CD14-positive monocyte (primary cell): ENCODE results near the gene TMEM51. TPM values are rescaled to one million over a fixed set of nuclear protein-coding genes. Genes with fewer than 3 reads are reported as not detected.

Source experiments
- DNase-seq, 3 donors: peaks; one replicate each; pipeline ENCODE4 v3.0.0-alpha.2; 2011 to 2022
- H2AFZ ChIP-seq: 2 replicates; pipeline ENCODE4 v1.6.0; 2012; ENCODE audit warnings: mild to moderate bottlenecking, low read depth, low read length, inconsistent platforms; ENCODE audit not compliant: insufficient read depth, poor library complexity, severe bottlenecking
- H3K27ac ChIP-seq, 2 donors: 1 replicate in 1 of 2; 2 replicates in 1 of 2; pipeline ENCODE4 v1.5.1; 2012 to 2013; ENCODE audit warnings: low read length in 2 of 2, control low read depth in 1 of 2, inconsistent platforms in 1 of 2, low read depth in 1 of 2, mild to moderate bottlenecking in 1 of 2
- H3K27me3 ChIP-seq, 2 donors: one replicate each; pipeline versions ENCODE4 v1.6.0 to v1.6.1; 2011 to 2013; ENCODE audit warnings: low read length in 2 of 2; ENCODE audit not compliant: control insufficient read depth in 2 of 2, insufficient read depth in 2 of 2
- H3K36me3 ChIP-seq, 2 donors: replicated peaks in 1 of 2; 1 replicate in 1 of 2; 2 replicates in 1 of 2; pipeline versions ENCODE4 v1.5.1 to v1.6.1; 2012 to 2013; ENCODE audit warnings: low read length in 2 of 2, control low read depth in 1 of 2, inconsistent platforms in 1 of 2, mild to moderate bottlenecking in 1 of 2; ENCODE audit not compliant: insufficient read depth in 2 of 2, control insufficient read depth in 1 of 2
- H3K4me1 ChIP-seq, 2 donors: 1 replicate in 1 of 2; 2 replicates in 1 of 2; pipeline versions ENCODE4 v1.5.1 to v1.6.1; 2012 to 2013; ENCODE audit warnings: low read length in 2 of 2, control low read depth in 1 of 2, inconsistent platforms in 1 of 2, mild to moderate bottlenecking in 1 of 2, moderate library complexity in 1 of 2; ENCODE audit not compliant: insufficient read depth in 2 of 2, control insufficient read depth in 1 of 2
- H3K4me2 ChIP-seq: replicated peaks from 2 replicates; pipeline ENCODE3; 2012; ENCODE audit warnings: low read length, moderate library complexity, mild to moderate bottlenecking; ENCODE audit not compliant: poor library complexity, severe bottlenecking; ENCODE audit errors: extremely low read depth
- H3K4me3 ChIP-seq, 3 experiments: fragments of 200-600 bp in 1 of 3; sonication (generic) in 1 of 3; replicated peaks in 1 of 3; 1 replicate in 2 of 3; 2 replicates in 1 of 3; pipeline ENCODE4 v1.5.1; 2011 to 2013; ENCODE audit warnings: low read length in 3 of 3, mild to moderate bottlenecking in 3 of 3, control low read depth in 2 of 3, low read depth in 2 of 3, inconsistent platforms in 1 of 3, moderate library complexity in 1 of 3
- H3K79me2 ChIP-seq: 2 replicates; pipeline ENCODE4 v1.6.0; 2012; ENCODE audit warnings: mild to moderate bottlenecking, control low read depth, inconsistent platforms, low read length, moderate library complexity; ENCODE audit not compliant: insufficient read depth
- H3K9ac ChIP-seq: 2 replicates; pipeline ENCODE4 v1.6.0; 2017; ENCODE audit warnings: low read length, mild to moderate bottlenecking; ENCODE audit not compliant: insufficient read depth, poor library complexity, severe bottlenecking
- H3K9me3 ChIP-seq, 2 donors: replicated peaks in 1 of 2; 1 replicate in 1 of 2; 2 replicates in 1 of 2; pipeline versions ENCODE4 v1.5.1 to v1.6.1; 2012 to 2013; ENCODE audit warnings: low read length in 2 of 2, control low read depth in 1 of 2; ENCODE audit not compliant: control insufficient read depth in 1 of 2, insufficient read depth in 1 of 2
- H4K20me1 ChIP-seq: 2 replicates; pipeline ENCODE4 v1.6.0; 2012; ENCODE audit warnings: mild to moderate bottlenecking, low read length, control low read depth, moderate library complexity; ENCODE audit not compliant: insufficient read depth
- H3K27ac Mint-ChIP-seq, 7 donors: one replicate each; pipeline ENCODE4 v1.8.0; 2020; ENCODE audit warnings: mild to moderate bottlenecking in 7 of 7, mixed read lengths in 7 of 7, moderate library complexity in 6 of 7, inconsistent platforms in 2 of 7
- H3K27me3 Mint-ChIP-seq, 3 donors: one replicate each; pipeline ENCODE4 v1.8.0; 2021 to 2022; ENCODE audit warnings: low read depth in 3 of 3, mild to moderate bottlenecking in 3 of 3, mixed read lengths in 3 of 3, moderate library complexity in 3 of 3, inconsistent platforms in 1 of 3
- H3K36me3 Mint-ChIP-seq, 2 donors: one replicate each; pipeline ENCODE4 v1.8.0; 2020; ENCODE audit warnings: mixed read lengths in 2 of 2, inconsistent platforms in 1 of 2, mild to moderate bottlenecking in 1 of 2
- H3K4me1 Mint-ChIP-seq: one replicate; pipeline ENCODE4 v1.8.0; 2020; ENCODE audit warnings: mild to moderate bottlenecking, mixed read lengths
- H3K4me3 Mint-ChIP-seq, 2 donors: one replicate each; pipeline ENCODE4 v1.8.0; 2020; ENCODE audit warnings: mild to moderate bottlenecking in 2 of 2, mixed read lengths in 2 of 2, moderate library complexity in 1 of 2
- H3K9me3 Mint-ChIP-seq, 7 donors: one replicate each; pipeline ENCODE4 v1.8.0; 2020 to 2022; ENCODE audit warnings: mixed read lengths in 7 of 7, mild to moderate bottlenecking in 6 of 7, moderate library complexity in 6 of 7, inconsistent platforms in 2 of 7
- WGBS: methylation state at CpG from one replicate; pipeline ENCODE4 v1.1.5; 2013; ENCODE audit warnings: missing lambda C conversion rate; ENCODE audit not compliant: insufficient coverage; 5-methylcytosine and 5-hydroxymethylcytosine counted together
- intact Hi-C, 2 donors: fragments of 100-400 bp; cut with micrococcal nuclease; formaldehyde crosslinking; loops; one replicate each; pipeline versions ENCODE4 v1.15.0 to v1.15.1; 2023
- polyA plus RNA-seq, 3 donors: library from polyadenylated mRNA; depleted of rRNA in 1 of 3; unstranded in 2 of 3; stranded (reverse) in 1 of 3; fragments of 300-500 nt in 2 of 3; fragments of >200 nt in 1 of 3; fragmentation: Illumina TruSeq in 2 of 3; gene quantifications; 1 replicate in 2 of 3; 2 replicates in 1 of 3; pipeline ENCODE4 v1.2.3, GENCODE V29; 2012 to 2021
- TF ChIP-seq, protein P1 (sequence below): fragments of 200-600 bp; IDR thresholded peaks from one replicate; pipeline ENCODE4 v1.8.0; 2022; ENCODE audit warnings: antibody characterized with exemption, mild to moderate bottlenecking

TMEM51 gene
- polyA plus RNA-seq, 3 donors, result 1.2 to 2.5 (median 2.1) TPM

DNA sequence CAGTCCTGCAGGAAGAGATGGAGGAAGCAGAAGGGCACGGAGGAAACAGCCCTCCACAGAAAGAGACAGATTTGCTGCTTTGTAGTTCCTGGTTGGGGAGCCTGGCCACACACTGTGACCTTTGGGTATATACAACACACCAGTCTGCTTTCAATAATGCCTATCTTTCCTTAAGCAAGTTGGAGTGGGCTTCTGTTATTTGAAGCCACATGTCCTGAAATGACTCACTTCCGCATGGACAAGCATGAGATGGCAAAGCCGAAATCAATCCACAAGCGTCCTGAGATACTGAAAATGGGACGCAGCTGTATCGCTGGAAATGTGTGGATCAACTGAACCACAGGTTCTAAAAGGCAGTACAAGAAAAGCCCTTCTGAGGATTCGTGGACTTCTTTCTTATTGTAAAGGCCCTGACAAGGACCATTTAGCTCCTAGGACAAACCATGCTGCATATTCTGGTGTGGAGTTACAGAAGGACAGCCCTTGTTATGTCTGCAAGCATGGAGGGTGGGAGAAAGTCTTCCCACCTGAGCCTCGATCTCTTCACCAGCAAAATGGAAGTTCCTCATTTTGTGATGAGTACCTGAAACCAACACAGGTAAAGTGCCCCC, 70.8 kb downstream of the TMEM51 start:
- Mint-ChIP-seq H3K4me1 (peaks cover 45% of the 10 kb centered on the region), H3K9me3 (peaks cover 0 to 5% (median 2%) of the 10 kb centered on the region in 7 donors), H3K27me3 (peaks cover 0 to 8% (median 3%) of the 10 kb centered on the region in 3 donors), H3K4me3 (peak overlapping the region; percentile 58 to 64), H3K36me3 (no peaks in the 10 kb centered on the region), H3K27ac (peak overlapping the region; percentile 84 to 93 (median 92))
- peak overlapping the region; percentile 77 to 89 for H3K27ac ChIP-seq
- peak overlapping the region in 1 of 3 experiments; percentile 31 for H3K4me3 ChIP-seq
- H3K36me3 ChIP-seq, result peaks cover 0 to 2% of the 10 kb centered on the region in 2 donors
- peak overlapping the region; percentile 29 for H3K9ac ChIP-seq
- TF ChIP-seq, protein P1, sequence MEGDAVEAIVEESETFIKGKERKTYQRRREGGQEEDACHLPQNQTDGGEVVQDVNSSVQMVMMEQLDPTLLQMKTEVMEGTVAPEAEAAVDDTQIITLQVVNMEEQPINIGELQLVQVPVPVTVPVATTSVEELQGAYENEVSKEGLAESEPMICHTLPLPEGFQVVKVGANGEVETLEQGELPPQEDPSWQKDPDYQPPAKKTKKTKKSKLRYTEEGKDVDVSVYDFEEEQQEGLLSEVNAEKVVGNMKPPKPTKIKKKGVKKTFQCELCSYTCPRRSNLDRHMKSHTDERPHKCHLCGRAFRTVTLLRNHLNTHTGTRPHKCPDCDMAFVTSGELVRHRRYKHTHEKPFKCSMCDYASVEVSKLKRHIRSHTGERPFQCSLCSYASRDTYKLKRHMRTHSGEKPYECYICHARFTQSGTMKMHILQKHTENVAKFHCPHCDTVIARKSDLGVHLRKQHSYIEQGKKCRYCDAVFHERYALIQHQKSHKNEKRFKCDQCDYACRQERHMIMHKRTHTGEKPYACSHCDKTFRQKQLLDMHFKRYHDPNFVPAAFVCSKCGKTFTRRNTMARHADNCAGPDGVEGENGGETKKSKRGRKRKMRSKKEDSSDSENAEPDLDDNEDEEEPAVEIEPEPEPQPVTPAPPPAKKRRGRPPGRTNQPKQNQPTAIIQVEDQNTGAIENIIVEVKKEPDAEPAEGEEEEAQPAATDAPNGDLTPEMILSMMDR, result no peak
- peak overlapping the region; percentile 46 for H3K4me2 ChIP-seq
- H3K9me3 ChIP-seq, result no peaks in the 10 kb centered on the region
- 22% methylated on average over 8 of the region's 8 CpGs for WGBS
- no peak overlapping the region for H2AFZ ChIP-seq
- intact Hi-C loops, result loop anchor here (2.0 to 5.0 kb wide), 2 partner anchors 36 to 38 kb away; no protein-coding TSS in a partner anchor
- no peaks in the 10 kb centered on the region for H3K79me2 ChIP-seq
- peaks cover 36 to 44% of the 10 kb centered on the region in 2 donors for H3K4me1 ChIP-seq
- no peaks in the 10 kb centered on the region for H3K27me3 ChIP-seq
- no peaks in the 10 kb centered on the region for H4K20me1 ChIP-seq
- DNase-seq, result peak; percentile 68 to 85 (median 83)

GRCh38 chr1:15224974-15225373, 71.4 kb downstream of the TMEM51 start:
- Histone ChIP-seq H3K4me2 (no peak overlapping the region), H3K9ac (peak overlapping the region; percentile 29), H3K9me3 (no peaks in the 10 kb centered on the region), H2AFZ (no peak overlapping the region), H3K79me2 (no peaks in the 10 kb centered on the region), H3K27ac (peak overlapping the region; percentile 77 to 89), H3K4me1 (peaks cover 42 to 50% of the 10 kb centered on the region in 2 donors), H3K36me3 (no peaks in the 10 kb centered on the region), H3K27me3 (no peaks in the 10 kb centered on the region), H4K20me1 (no peaks in the 10 kb centered on the region), H3K4me3 (peak overlapping the region in 1 of 3 experiments; percentile 31)
- H3K4me1 Mint-ChIP-seq, result peaks cover 47% of the 10 kb centered on the region
- peak; percentile 51 to 74 (median 59) for DNase-seq
- no peaks in the 10 kb centered on the region for H3K36me3 Mint-ChIP-seq
- peak overlapping the region; percentile 84 to 93 (median 92) for H3K27ac Mint-ChIP-seq
- WGBS, result 36% methylated on average over 2 of the region's 4 CpGs
- intact Hi-C loops, result loop anchor here (2.0 to 5.0 kb wide), 2 partner anchors 36 to 37 kb away; no protein-coding TSS in a partner anchor
- TF ChIP-seq, protein P1, result no peak
- H3K4me3 Mint-ChIP-seq, result no peak overlapping the region
- H3K9me3 Mint-ChIP-seq, result peaks cover 0 to 5% (median 2%) of the 10 kb centered on the region in 7 donors
- H3K27me3 Mint-ChIP-seq, result peaks cover 0 to 8% (median 3%) of the 10 kb centered on the region in 3 donors
